Hepatocyte (in vitro differentiated cells): ENCODE measurements around the gene KPNB1. TPM values are rescaled to one million over a fixed set of nuclear protein-coding genes. Genes with fewer than 3 reads are reported as not detected.

Experiments used
- DNase-seq: peaks from one replicate; pipeline ENCODE4 v3.0.0-alpha.2; 2016; ENCODE audit warnings: low spot score
- H2AFZ ChIP-seq: fragments of 200-600 bp; sonication (generic); 2 replicates; pipeline ENCODE4 v1.6.0; 2016; ENCODE audit warnings: antibody characterized with exemption, mild to moderate bottlenecking
- H3K27ac ChIP-seq: fragments of 200-600 bp; sonication (generic); 2 replicates; pipeline ENCODE4 v1.5.1; 2016; ENCODE audit warnings: mild to moderate bottlenecking
- H3K27me3 ChIP-seq: fragments of 200-600 bp; sonication (generic); 2 replicates; pipeline ENCODE4 v1.6.1; 2016
- H3K36me3 ChIP-seq: fragments of 200-600 bp; sonication (generic); replicated peaks from 2 replicates; pipeline ENCODE4 v1.5.1; 2016; ENCODE audit warnings: low read depth; ENCODE audit not compliant: insufficient read depth
- H3K4me1 ChIP-seq: fragments of 200-600 bp; sonication (generic); 2 replicates; pipeline ENCODE4 v1.5.1; 2016; ENCODE audit warnings: mild to moderate bottlenecking, moderate library complexity; ENCODE audit not compliant: insufficient read depth
- H3K4me2 ChIP-seq: fragments of 200-600 bp; sonication (generic); 2 replicates; pipeline ENCODE4 v1.6.0; 2016
- H3K4me3 ChIP-seq: fragments of 200-600 bp; sonication (generic); 2 replicates; pipeline ENCODE4 v1.5.1; 2016; ENCODE audit warnings: mild to moderate bottlenecking
- H3K79me2 ChIP-seq: fragments of 200-600 bp; sonication (generic); 2 replicates; pipeline ENCODE4 v1.6.0; 2017; ENCODE audit warnings: mild to moderate bottlenecking
- H3K9me2 ChIP-seq: fragments of 200-600 bp; sonication (generic); replicated peaks from 2 replicates; pipeline ENCODE4 v1.6.0; 2017; ENCODE audit warnings: mild to moderate bottlenecking; ENCODE audit not compliant: insufficient read depth
- H3K9me3 ChIP-seq: fragments of 200-600 bp; sonication (generic); 2 replicates; pipeline ENCODE4 v1.5.1; 2016; ENCODE audit warnings: low read depth, mild to moderate bottlenecking
- H4K20me1 ChIP-seq: fragments of 200-600 bp; sonication (generic); 2 replicates; pipeline ENCODE4 v1.6.0; 2016; ENCODE audit warnings: mild to moderate bottlenecking; ENCODE audit not compliant: insufficient read depth, poor library complexity, severe bottlenecking
- CTCF ChIP-seq: fragments of 200-600 bp; sonication (generic); IDR thresholded peaks from 2 replicates; pipeline ENCODE4 v1.5.1; 2016; ENCODE audit warnings: antibody characterized with exemption, mild to moderate bottlenecking; ENCODE audit not compliant: poor library complexity
- EZH2 ChIP-seq: fragments of 200-600 bp; sonication (generic); IDR thresholded peaks from 2 replicates; pipeline ENCODE4 v1.6.1; 2016; ENCODE audit warnings: antibody characterized with exemption, mild to moderate bottlenecking, borderline replicate concordance
- EZH2phosphoT487 ChIP-seq: fragments of 200-600 bp; sonication (generic); IDR thresholded peaks from one replicate; pipeline ENCODE4 v1.6.1; 2018; ENCODE audit warnings: antibody characterized with exemption, mild to moderate bottlenecking, low read depth, moderate library complexity; ENCODE audit not compliant: unreplicated experiment, severe bottlenecking
- WGBS: methylation state at CpG from one replicate; pipeline ENCODE4 v1.1.6; 2016; ENCODE audit warnings: low lambda C conversion rate; ENCODE audit errors: missing lambda C conversion rate; 5-methylcytosine and 5-hydroxymethylcytosine counted together
- polyA plus RNA-seq: library from polyadenylated mRNA; unstranded; fragments of >200 nt; fragmentation: Nextera tagmentation; extraction: Ambion mirVana; gene quantifications from 2 replicates; pipeline ENCODE4 v1.2.1, GENCODE V29; 2016
- total RNA-seq: library from RNA; depleted of rRNA; stranded (reverse); fragments of >200 nt; gene quantifications from 2 replicates; pipeline ENCODE4 v1.2.3, GENCODE V29; 2014

Gene KPNB1
- total and polyA plus RNA-seq, 2 experiments from 2014 or later: 59.5 to 194 TPM

- DNase-seq: no peak
- Histone ChIP-seq H2AFZ (no peak overlapping the region), H3K27ac (no peak overlapping the region)
Measured at GRCh38 chr17:47640076-47640475, 9.6 kb upstream of the KPNB1 start.

GRCh38 chr17:47641202-47641601 is 8.5 kb upstream of the KPNB1 start:
- Histone ChIP-seq H3K4me1 (no peaks in the 10 kb centered on the region), H3K4me3 (no peak overlapping the region), H3K4me2 (no peak overlapping the region), H2AFZ (no peak overlapping the region), H3K79me2 (no peaks in the 10 kb centered on the region), H3K27ac (no peak overlapping the region), H4K20me1 (no peaks in the 10 kb centered on the region), H3K27me3 (no peaks in the 10 kb centered on the region), H3K36me3 (no peaks in the 10 kb centered on the region), H3K9me2 (no peaks in the 10 kb centered on the region), H3K9me3 (no peaks in the 10 kb centered on the region)
- no peak for DNase-seq
- no peak for TF ChIP-seq EZH2
- no peak for TF ChIP-seq CTCF
- no peak for TF ChIP-seq EZH2phosphoT487
- 92% methylated on average over 4 of the region's 4 CpGs for WGBS

More at GRCh38 chr17:47640076-47640475, 9.6 kb upstream of the KPNB1 start:
- no peaks in the 10 kb centered on the region for H3K4me1 ChIP-seq
- WGBS: 92% methylated on average over 3 of the region's 3 CpGs
- no peaks in the 10 kb centered on the region for H3K9me3 ChIP-seq
- no peak for TF ChIP-seq EZH2
- no peak for TF ChIP-seq CTCF
- no peak for TF ChIP-seq EZH2phosphoT487
- H3K4me2 ChIP-seq: no peak overlapping the region
- no peak overlapping the region for H3K4me3 ChIP-seq
- no peaks in the 10 kb centered on the region for H3K27me3 ChIP-seq
- no peaks in the 10 kb centered on the region for H4K20me1 ChIP-seq
- H3K79me2 ChIP-seq: no peaks in the 10 kb centered on the region
- H3K9me2 ChIP-seq: no peaks in the 10 kb centered on the region
- no peaks in the 10 kb centered on the region for H3K36me3 ChIP-seq

GRCh38 chr17:47643116-47643515 is 6.6 kb upstream of the KPNB1 start:
- Histone ChIP-seq H2AFZ (no peak overlapping the region), H3K79me2 (no peaks in the 10 kb centered on the region), H4K20me1 (no peaks in the 10 kb centered on the region), H3K9me2 (no peaks in the 10 kb centered on the region), H3K4me2 (no peak overlapping the region), H3K36me3 (no peaks in the 10 kb centered on the region), H3K4me1 (no peaks in the 10 kb centered on the region), H3K27ac (no peak overlapping the region), H3K9me3 (no peaks in the 10 kb centered on the region), H3K4me3 (no peak overlapping the region), H3K27me3 (no peaks in the 10 kb centered on the region)
- WGBS: 100% methylated on average over 2 of the region's 2 CpGs
- no peak for DNase-seq
- TF ChIP-seq EZH2 (no peak), CTCF (no peak), EZH2phosphoT487 (no peak)

- H2AFZ ChIP-seq: no peak overlapping the region
- DNase-seq: no peak
- H3K79me2 ChIP-seq: peaks cover 3% of the 10 kb centered on the region
- WGBS: 90% methylated on average over 5 of the region's 5 CpGs
- no peaks in the 10 kb centered on the region for H3K9me3 ChIP-seq
- no peak overlapping the region for H3K4me2 ChIP-seq
- no peaks in the 10 kb centered on the region for H4K20me1 ChIP-seq
- no peaks in the 10 kb centered on the region for H3K4me1 ChIP-seq
- no peaks in the 10 kb centered on the region for H3K9me2 ChIP-seq
- no peak overlapping the region for H3K27ac ChIP-seq
- no peak overlapping the region for H3K4me3 ChIP-seq
- H3K36me3 ChIP-seq: no peaks in the 10 kb centered on the region
- TF ChIP-seq EZH2phosphoT487 (no peak), EZH2 (no peak), CTCF (no peak)
- H3K27me3 ChIP-seq: no peaks in the 10 kb centered on the region
Measured at GRCh38 chr17:47644324-47644723, 5.4 kb upstream of the KPNB1 start.
